Spleen (tissue), 11 donors: ENCODE data around the gene TRIM65. TPM values are rescaled to one million over a fixed set of nuclear protein-coding genes. Genes with fewer than 3 reads are reported as not detected.

Experiments
- DNase-seq: peaks from one replicate; pipeline ENCODE4 v3.0.0-alpha.2; 2020
- H3K27ac ChIP-seq, 8 donors: fragments of 200-600 bp; sonication (generic) in 7 of 8; 1 replicate in 4 of 8; 2 replicates in 4 of 8; pipeline versions ENCODE4 v1.5.0 to v1.8.0; 2016 to 2021; ENCODE audit warnings: inconsistent platforms in 4 of 8, mild to moderate bottlenecking in 4 of 8, moderate library complexity in 1 of 8
- H3K27me3 ChIP-seq, 7 donors: fragments of 200-600 bp; sonication (generic) in 6 of 7; replicated peaks in 1 of 7; 1 replicate in 4 of 7; 2 replicates in 3 of 7; pipeline versions ENCODE4 v1.5.0 to v1.8.0; 2016 to 2021; ENCODE audit warnings: inconsistent platforms in 3 of 7, mild to moderate bottlenecking in 1 of 7
- H3K36me3 ChIP-seq, 6 donors: fragments of 200-600 bp; sonication (generic) in 5 of 6; 1 replicate in 4 of 6; 2 replicates in 2 of 6; pipeline versions ENCODE4 v1.5.0 to v1.8.0; 2016 to 2021; ENCODE audit warnings: inconsistent platforms in 2 of 6
- H3K4me1 ChIP-seq, 6 donors: fragments of 200-600 bp; sonication (generic) in 5 of 6; 1 replicate in 3 of 6; 2 replicates in 3 of 6; pipeline versions ENCODE4 v1.5.0 to v1.8.0; 2016 to 2021; ENCODE audit warnings: inconsistent platforms in 3 of 6
- H3K4me3 ChIP-seq, 8 donors: fragments of 200-600 bp; sonication (generic) in 7 of 8; 1 replicate in 4 of 8; 2 replicates in 4 of 8; pipeline versions ENCODE4 v1.5.0 to v1.8.0; 2016 to 2021; ENCODE audit warnings: inconsistent platforms in 4 of 8, mild to moderate bottlenecking in 4 of 8, moderate library complexity in 2 of 8
- H3K9me3 ChIP-seq, 8 donors: fragments of 200-600 bp; sonication (generic) in 7 of 8; 1 replicate in 4 of 8; 2 replicates in 4 of 8; pipeline versions ENCODE4 v1.5.0 to v1.8.0; 2016 to 2021; ENCODE audit warnings: inconsistent platforms in 4 of 8
- POLR2A ChIP-seq, 3 donors: fragments of 450-650 bp; IDR thresholded peaks; one replicate each; pipeline ENCODE4 v1.5.1; 2017; ENCODE audit warnings: antibody characterized with exemption in 3 of 3, mild to moderate bottlenecking in 1 of 3
- POLR2AphosphoS5 ChIP-seq, 3 donors: sonication (generic); formaldehyde crosslinking; IDR thresholded peaks; one replicate each; pipeline ENCODE4 v1.5.1; 2017; ENCODE audit warnings: antibody characterized with exemption in 3 of 3
- WGBS, 5 donors: extraction: QIAGEN DNeasy Blood & Tissue Kit in 3 of 5; methylation state at CpG; one replicate each; pipeline versions ENCODE4 v1.1.5 to v1.1.7; 2013 to 2018; 5-methylcytosine and 5-hydroxymethylcytosine counted together
- intact Hi-C: fragments of 100-400 bp; cut with DNase I; formaldehyde crosslinking; loops from one replicate; pipeline ENCODE4 v1.15.0; 2023; ENCODE audit warnings: low total_unique reads
- polyA plus RNA-seq, 3 donors: library from polyadenylated mRNA; stranded (reverse); fragments of 200-250 nt; gene quantifications; one replicate each; pipeline ENCODE4 v1.2.1, GENCODE V29; 2013
- total RNA-seq, 7 donors: library from RNA; depleted of rRNA in 3 of 7; stranded (reverse); fragments of >200 nt in 3 of 7; fragmentation: NEBNext Ultra II Directional in 4 of 7; extraction: Animal tissue kit (Norgen Biotek cat#: 25700) in 4 of 7; gene quantifications; one replicate each; pipeline versions ENCODE4 v1.1.0 to v1.2.1, GENCODE V29; 2016 to 2021
- TF ChIP-seq, protein P1 (sequence below), 11 experiments: fragments of 200-600 bp in 7 of 11; fragments of 450-650 bp in 4 of 11; sonication (generic) in 4 of 11; IDR thresholded peaks in 8 of 11; conservative IDR thresholded peaks in 3 of 11; 1 replicate in 7 of 11; 2 replicates in 4 of 11; pipeline versions ENCODE4 v1.4.0 to v1.8.0; 2016 to 2021; ENCODE audit warnings: antibody characterized with exemption in 11 of 11, inconsistent platforms in 4 of 11, mild to moderate bottlenecking in 1 of 11
- donor health status: healthy with polysubstance abuse.
- donor health status: DM: no; HTN: no; CAD: no; lungs with moderate emphysema.
- donor health status: DM: no; HTN: no; CAD: no.
- donor health status: Bipolar disorder and iron deficiency.
- donor health status: healthy.
- donor health status: DM: no; HTN: no; CAD: no.
- donor health status: DM: yes; HTN: yes; CAD: no.

The TRIM65 gene
- total and polyA plus RNA-seq, 10 donors, result 9.0 to 28.2 (median 22.8) TPM

DNA sequence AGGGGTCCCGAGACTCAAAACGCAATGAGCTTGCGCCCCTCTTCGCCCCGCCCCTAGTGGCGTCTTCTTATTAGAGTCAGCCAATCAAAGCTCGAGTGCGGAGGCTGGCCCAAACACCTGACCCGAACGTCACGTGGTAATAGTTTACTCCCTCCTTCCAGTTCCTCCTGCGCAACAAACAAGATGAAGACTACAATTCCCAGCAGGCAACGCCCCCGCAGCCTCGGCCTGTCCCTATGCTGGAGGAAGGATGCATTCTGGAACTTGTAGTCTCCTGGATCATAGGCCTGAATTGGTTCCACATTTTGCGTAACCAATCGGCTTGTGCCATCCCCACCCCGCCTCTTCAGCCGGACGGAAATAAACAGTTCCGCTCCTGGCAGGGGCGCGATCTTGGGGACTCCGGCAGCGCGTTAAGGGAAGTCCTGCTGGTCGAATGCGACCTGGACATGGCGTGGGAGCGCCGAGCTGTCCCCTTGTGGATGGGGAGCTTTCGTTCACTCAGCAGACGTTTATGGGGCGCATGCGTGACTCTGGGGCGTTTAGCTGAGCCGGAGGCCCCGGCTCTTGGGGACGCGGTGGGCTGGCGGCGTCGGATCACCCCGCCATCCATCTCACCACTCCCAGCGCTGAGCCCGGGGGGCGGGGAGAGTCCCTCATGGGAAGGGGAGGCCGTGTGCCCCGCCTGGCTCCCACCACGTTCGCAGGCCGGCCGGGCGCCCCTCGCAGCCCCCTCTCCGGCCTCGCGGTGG is 41.3 kb downstream of the TRIM65 start, which contains the start of gene WBP2:
WBP2 (minus strand) TSS at position 26 of the 752 bp plus-strand sequence. CDS start 38 bp downstream, outside the sequence.
- WGBS, 5 donors, result 0 to 2% (median 0%) methylated on average over 21 to 58 of the region's 58 CpGs
- Histone ChIP-seq H3K4me3 (peak within 1 kb of the TSS; percentile 63 to 87 (median 82)), H3K4me1 (peaks cover 44 to 89% (median 72%) of the 10 kb centered on the region in 6 donors), H3K27me3 (no peaks in the 10 kb centered on the region), H3K36me3 (peaks cover 0 to 30% (median 22%) of the 10 kb centered on the region in 6 donors), H3K27ac (peak within 1 kb of the TSS; percentile 99 to 100 (median 100)), H3K9me3 (no peaks in the 10 kb centered on the region)
- intact Hi-C loops, result no loop called here
- peak; percentile 98 for DNase-seq
- TF ChIP-seq POLR2AphosphoS5 (IDR thresholded peaks at IDR 0.05), result peak; percentile 100
- TF ChIP-seq, protein P1, sequence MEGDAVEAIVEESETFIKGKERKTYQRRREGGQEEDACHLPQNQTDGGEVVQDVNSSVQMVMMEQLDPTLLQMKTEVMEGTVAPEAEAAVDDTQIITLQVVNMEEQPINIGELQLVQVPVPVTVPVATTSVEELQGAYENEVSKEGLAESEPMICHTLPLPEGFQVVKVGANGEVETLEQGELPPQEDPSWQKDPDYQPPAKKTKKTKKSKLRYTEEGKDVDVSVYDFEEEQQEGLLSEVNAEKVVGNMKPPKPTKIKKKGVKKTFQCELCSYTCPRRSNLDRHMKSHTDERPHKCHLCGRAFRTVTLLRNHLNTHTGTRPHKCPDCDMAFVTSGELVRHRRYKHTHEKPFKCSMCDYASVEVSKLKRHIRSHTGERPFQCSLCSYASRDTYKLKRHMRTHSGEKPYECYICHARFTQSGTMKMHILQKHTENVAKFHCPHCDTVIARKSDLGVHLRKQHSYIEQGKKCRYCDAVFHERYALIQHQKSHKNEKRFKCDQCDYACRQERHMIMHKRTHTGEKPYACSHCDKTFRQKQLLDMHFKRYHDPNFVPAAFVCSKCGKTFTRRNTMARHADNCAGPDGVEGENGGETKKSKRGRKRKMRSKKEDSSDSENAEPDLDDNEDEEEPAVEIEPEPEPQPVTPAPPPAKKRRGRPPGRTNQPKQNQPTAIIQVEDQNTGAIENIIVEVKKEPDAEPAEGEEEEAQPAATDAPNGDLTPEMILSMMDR (IDR thresholded peaks at IDR 0.05 in 8 of 11, conservative IDR thresholded peaks at IDR 0.05 in 3 of 11), result peak in 10 of 11 experiments; percentile 29 to 65 (median 52)
- peak; percentile 95 to 97 (median 96) for TF ChIP-seq POLR2A (IDR thresholded peaks at IDR 0.05)

GRCh38 chr17:75854881-75855309 is 41.9 kb downstream of the TRIM65 start:
- WGBS, 5 donors, result 0 to 1% (median 1%) methylated on average over 15 to 19 of the region's 19 CpGs
- Histone ChIP-seq H3K9me3 (no peaks in the 10 kb centered on the region), H3K4me3 (peak overlapping the region; percentile 35 to 87 (median 71)), H3K36me3 (peaks cover 0 to 36% (median 27%) of the 10 kb centered on the region in 6 donors), H3K4me1 (peaks cover 46 to 93% (median 78%) of the 10 kb centered on the region in 6 donors), H3K27me3 (no peaks in the 10 kb centered on the region), H3K27ac (peak overlapping the region; percentile 85 to 100 (median 100))
- TF ChIP-seq, protein P1 (IDR thresholded peaks at IDR 0.05 in 8 of 11, conservative IDR thresholded peaks at IDR 0.05 in 3 of 11), result no peak
- TF ChIP-seq POLR2A (IDR thresholded peaks at IDR 0.05), result peak in 1 of 3 donors; percentile 79
- intact Hi-C loops, result no loop called here
- no peak for DNase-seq

DNA sequence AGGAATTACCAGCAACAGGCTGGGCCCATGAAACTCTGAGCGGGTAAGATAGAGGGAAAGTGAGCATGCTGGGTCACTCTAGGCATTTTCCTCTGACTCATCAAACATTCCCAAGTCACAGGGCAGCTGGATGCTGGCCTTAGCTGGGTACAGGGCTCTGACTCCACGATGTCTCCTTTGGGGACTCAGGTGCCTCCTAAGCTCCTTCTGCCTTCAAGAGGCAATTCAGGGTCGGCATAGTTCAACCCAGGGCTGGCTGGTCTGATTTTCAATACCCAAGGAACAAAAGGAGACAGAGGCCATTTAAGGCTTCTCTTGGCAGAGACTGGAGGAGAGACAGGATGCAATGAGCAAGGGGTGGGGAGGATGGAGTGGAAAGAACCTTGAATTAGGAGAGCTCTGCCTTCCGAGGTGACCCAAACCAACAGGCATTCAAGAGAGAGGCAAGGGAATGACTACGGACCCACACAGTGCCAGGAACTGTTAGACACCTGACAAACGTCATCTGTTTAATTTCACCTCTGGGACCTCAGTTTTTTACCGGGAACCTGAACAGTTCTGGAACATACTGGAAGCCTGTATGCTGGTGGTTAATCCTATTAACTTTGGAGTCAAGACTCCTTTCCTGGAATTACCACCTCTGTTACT is 42.5 kb downstream of the TRIM65 start:
- peak; percentile 71 for DNase-seq
- WGBS, 5 donors, result 22 to 44% (median 40%) methylated on average over 7 of the region's 7 CpGs

More for the DNA sequence above, 42.5 kb downstream of the TRIM65 start:
- peak overlapping the region; percentile 85 to 100 (median 100) for H3K27ac ChIP-seq
- H3K27me3 ChIP-seq, result no peaks in the 10 kb centered on the region
- H3K4me3 ChIP-seq, result peak overlapping the region; percentile 35 to 87 (median 71)
- no peaks in the 10 kb centered on the region for H3K9me3 ChIP-seq
- peaks cover 0 to 43% (median 34%) of the 10 kb centered on the region in 6 donors for H3K36me3 ChIP-seq
- TF ChIP-seq POLR2A (IDR thresholded peaks at IDR 0.05), result no peak
- TF ChIP-seq, protein P1 (IDR thresholded peaks at IDR 0.05 in 8 of 11, conservative IDR thresholded peaks at IDR 0.05 in 3 of 11), result peak in 1 of 11 experiments; percentile 12
- peak in 2 of 3 donors; percentile 24 to 39 for TF ChIP-seq POLR2AphosphoS5 (IDR thresholded peaks at IDR 0.05)
- peaks cover 46 to 93% (median 81%) of the 10 kb centered on the region in 6 donors for H3K4me1 ChIP-seq
- intact Hi-C loops, result no loop called here
